Medulla oblongata (tissue), 1 donor: Measurements from ENCODE around the gene SMTNL2.
"Not testable (repeated sequence)": the region's sequence is repeated elsewhere in the genome, so short reads cannot be mapped to it uniquely, and the experiment has no call there.

Experiments used
- DNase-seq: peaks from one replicate; pipeline ENCODE4 v3.0.0-alpha.2; 2015; ENCODE audit errors: extremely low spot score

Gene SMTNL2

DNA sequence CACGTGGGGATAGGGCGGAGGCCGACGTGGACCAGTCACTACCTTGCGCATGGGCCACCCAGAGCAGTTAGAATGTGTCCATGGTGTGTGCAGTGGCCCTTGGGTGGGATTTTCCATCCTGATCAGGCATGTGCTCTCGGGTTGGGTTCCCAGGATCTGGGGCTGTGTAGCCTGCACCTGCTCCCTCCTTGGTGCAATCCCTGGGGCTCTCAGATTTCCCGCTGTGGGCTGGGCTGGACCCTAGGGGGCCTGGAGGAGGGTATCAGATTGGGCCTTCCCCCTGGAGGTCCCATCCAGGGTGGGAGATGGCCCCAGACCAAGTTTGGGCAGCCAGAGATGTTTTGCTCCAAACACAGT lies 1.3 kb downstream of the SMTNL2 start:
- DNase-seq, result no peak

- no peak for DNase-seq
Observed at GRCh38 chr17:4586043-4586442, 1.7 kb downstream of the SMTNL2 start.

DNA sequence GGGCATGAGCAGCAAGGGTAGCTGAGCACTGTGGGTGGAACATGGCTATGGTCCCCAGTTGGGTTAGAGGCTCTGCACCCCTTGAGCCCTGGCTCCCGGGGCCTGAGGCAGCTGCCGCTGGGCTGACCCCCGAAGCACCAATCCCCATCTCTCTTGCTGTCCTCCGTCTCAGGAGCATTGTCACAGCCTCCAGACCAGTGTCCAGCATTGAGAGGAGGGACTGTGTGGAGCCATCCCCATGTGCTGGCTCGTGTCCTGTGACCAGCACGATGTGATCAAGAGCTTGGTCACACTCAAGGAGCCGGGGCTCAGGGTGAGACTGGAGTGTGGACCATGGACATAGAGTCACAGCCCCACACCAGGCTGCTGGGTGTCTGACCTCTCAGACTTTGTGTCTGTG lies 2.9 kb downstream of the SMTNL2 start:
- DNase-seq, result no peak

- no peak for DNase-seq
Observed at GRCh38 chr17:4587803-4588202, 3.5 kb downstream of the SMTNL2 start.

DNA sequence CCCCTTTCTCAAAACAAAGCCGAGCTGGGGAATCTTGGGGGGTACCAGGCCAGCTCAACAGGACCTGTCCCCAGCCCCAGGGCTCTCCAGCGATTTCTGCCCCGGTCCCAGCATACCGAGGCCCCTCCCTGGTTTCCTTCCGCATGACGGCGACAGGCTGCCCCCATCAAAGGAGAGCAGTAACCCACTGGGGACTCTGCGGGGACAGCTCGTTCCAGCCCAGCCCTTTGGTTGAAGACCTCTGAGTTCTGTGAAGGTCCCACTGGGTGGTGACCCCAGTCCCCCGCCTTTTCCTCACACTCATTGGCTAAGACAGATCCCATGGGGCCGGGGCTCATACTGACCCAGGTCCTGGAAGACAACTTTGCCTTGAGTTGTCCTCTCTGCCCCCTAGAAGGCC lies 4.1 kb downstream of the SMTNL2 start:
- DNase-seq, result no peak

- no peak for DNase-seq
Observed at GRCh38 chr17:4588898-4589625, 4.7 kb downstream of the SMTNL2 start.

DNA sequence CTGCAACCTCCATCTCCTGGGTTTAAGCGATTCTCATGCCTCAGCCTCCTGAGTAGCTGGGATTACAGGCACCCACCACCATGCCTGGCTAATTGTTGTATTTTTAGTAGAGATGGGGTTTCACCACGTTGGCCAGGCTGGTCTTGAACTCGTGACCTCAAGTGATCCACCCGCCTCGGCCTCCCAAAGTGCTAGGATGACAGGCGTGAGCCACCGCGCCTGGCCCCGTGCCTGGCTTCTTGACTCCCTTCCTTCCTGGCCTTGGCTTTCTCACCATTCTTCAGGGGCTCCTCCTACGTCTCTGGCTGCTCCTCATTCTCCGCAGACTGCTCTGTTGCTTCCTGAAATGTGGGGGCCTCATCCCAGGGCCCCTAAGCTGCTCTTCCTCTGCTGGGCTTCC lies 5.7 kb downstream of the SMTNL2 start:
- DNase-seq, result not testable (repeated sequence)

DNA sequence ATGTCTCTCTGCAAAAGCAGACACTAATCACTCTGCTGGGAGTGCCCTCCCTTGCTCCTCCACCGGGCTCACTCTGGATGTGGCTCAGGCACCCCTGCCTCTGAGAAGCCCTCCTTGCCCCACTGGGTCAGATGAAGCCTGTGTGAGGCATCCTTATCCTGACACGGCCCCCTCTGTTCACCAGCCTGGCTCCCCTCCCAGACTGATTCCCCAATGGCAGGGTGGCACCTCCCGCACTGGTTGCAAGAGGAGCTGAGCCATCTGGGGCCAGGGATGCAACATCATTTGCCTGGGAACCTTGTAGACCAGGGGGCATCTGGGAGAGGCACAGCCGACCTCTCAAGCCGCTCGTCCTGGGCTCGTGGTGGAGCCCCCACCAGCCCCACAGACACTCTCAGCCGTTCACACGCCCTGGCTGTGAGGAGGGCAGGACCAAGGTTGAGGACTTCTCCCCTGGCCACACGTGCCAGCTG lies 6.7 kb downstream of the SMTNL2 start:
- DNase-seq, result no peak

GRCh38 chr17:4591529-4591928 lies 7.2 kb downstream of the SMTNL2 start:
- DNase-seq, result no peak

GRCh38 chr17:4592240-4593005 lies 8.1 kb downstream of the SMTNL2 start:
- no peak for DNase-seq

GRCh38 chr17:4593021-4593421 lies 8.7 kb downstream of the SMTNL2 start:
- no peak for DNase-seq

DNA sequence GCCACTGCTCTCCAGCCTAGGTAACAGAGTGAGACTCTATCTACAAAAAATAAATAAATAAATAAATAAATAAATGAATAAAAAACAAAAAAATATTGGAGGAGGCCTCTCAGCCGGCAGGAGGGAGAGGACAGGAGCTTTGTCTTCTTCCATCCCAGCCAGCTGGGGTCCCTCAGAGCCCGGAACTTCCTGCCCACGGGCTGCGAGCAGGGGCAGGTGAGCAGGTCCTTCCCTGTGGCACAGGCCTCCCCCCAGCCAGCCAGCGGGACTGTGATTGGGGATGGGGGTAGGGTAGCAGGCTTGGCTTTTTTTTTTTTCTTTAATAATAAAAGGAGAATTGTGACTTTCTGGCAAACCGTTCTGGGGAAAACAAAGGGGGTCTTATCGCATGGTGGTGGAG lies 10.1 kb downstream of the SMTNL2 start:
- no peak for DNase-seq

DNA sequence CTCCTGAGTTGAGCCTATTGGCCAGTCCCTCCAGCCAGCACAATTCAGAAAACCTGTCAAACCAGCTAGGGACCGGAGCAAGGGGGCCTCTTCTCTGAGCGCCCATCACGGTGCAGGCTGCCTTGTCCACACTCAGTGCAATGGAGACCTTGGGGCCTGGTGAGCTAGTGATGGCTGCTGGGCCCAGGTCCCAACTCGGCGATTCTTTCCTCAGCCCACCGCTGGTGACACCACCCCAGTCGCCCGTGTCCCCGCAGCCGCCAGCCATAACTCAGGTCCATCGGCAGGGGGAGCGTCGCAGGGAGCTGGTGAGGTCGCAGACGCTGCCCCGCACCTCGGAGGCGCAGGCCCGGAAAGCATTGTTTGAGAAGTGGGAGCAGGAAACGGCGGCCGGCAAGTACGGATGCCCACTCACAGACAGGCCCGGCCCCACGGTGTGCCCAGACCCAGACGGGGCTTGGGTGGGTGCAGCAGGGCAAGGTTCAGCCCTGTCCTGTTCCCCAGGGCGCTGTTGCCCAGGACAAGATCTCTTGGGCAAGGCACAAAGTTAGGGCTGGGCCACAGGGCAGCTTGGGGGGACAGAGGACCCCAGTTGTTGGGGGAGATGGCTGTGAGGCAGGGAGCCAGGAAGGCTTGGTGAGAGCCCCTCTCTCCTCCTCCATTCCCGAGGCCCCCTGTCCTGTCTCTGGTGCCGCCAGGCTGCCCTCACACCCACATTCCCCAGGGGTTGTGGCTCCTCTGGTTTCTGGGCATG lies 10.8 kb downstream of the SMTNL2 start:
- DNase-seq, result peak; percentile 26

DNA sequence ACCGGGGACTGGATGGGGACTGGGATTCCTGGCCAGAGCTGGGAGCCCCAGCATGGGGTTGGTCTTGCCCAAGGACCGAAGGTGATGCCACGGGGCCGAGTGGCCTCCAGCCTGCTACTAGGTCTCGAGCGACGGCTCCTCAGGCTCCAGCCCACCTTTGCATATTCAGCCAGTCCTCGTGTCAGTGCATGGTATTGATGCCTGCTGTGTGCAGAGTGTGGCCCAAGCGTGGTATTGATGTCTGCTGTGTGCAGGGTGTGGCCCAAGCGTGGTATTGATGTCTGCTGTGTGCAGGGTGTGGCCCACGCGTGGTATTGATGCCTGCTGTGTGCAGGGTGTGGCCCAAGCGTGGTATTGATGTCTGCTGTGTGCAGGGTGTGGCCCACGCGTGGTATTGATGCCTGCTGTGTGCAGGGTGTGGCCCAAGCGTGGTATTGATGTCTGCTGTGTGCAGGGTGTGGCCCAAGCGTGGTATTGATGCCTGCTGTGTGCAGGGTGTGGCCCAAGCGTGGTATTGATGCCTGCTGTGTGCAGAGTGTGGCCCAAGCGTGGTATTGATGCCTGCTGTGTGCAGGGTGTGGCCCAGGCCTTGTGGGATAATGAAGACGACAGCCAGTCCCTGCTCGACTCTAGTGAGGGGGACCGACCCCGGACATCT lies 11.5 kb downstream of the SMTNL2 start:
- DNase-seq, result not testable (repeated sequence)

DNA sequence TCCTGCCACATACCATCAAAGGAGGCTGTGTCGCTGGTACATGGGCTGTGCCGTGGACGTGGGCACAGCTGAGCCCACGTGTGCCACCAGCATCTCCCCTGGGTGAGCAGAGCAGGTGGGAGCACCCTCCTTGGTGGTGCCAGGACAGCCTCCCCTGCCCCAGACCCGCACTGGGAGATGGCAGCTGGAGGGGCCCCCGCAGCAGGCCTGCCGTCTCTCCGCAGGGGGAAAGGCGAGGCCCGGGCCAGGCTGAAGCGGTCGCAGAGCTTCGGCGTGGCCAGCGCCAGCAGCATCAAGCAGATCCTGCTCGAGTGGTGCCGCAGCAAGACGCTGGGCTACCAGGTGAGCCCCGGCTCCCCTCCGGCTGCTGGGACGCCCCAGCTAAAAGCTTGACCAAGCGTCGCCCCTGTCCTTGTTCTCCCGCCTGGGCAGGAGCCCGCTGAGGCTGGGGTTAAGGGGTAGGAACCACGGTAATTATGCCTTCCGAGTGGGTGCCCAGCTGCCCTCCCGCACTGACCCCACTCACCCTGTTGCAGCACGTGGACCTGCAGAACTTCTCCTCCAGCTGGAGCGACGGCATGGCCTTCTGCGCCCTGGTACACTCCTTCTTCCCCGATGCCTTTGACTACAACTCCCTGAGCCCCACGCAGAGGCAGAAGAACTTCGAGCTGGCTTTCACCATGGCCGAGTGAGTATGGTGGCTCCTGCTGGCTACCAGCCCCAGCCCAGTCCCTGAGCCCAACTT lies 12.5 kb downstream of the SMTNL2 start:
- DNase-seq, result no peak

- DNase-seq, result no peak
Observed at GRCh38 chr17:4597975-4598374, 13.6 kb downstream of the SMTNL2 start.

- DNase-seq, result no peak
Observed at GRCh38 chr17:4598776-4599504, 14.6 kb downstream of the SMTNL2 start.

GRCh38 chr17:4599505-4600281 lies 15.4 kb downstream of the SMTNL2 start:
- DNase-seq, result no peak

DNA sequence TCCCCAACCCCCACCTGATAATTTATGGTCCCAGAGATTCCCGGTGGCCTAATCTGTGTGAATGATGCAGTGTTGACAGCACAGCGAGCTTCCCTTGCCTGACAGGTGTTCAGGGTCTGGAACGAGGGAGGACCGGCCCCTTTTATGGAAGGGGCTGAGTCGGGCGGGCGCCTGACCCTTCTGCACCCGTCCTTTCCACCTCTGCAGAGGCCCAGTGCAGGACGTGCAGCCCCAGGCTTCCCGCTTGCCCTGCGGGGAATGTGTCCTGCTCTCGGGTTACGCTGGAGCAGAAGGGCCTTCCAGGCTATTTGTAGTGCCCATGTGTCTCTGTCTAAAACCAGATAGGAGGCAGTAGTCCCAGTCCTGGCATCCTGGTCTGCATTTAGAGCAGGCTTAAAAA lies 16.2 kb downstream of the SMTNL2 start:
- DNase-seq, result no peak

DNA sequence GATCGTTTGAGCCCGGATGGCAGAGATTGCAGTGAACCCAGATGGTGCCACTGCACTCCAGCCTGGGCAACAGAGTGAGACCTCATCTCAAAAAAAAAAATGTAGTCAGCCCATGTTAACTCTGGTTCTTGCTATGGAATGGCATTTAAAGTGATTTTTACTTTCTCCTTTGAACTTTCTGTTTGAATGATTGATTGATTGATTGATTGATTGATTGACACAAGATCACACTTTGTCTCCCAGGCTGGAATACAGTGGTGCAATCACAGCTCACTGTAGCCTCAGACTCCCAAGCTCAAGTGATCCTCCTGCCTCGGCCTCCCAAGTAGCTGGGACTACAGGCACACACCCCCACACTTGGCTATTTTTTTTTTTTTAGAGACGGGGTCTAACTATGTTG lies 17.0 kb downstream of the SMTNL2 start:
- no peak for DNase-seq
